Renal cortical epithelial cell (primary cell): ENCODE data around the gene GSTP1. TPM values are rescaled to one million over a fixed set of nuclear protein-coding genes. Genes with fewer than 3 reads are reported as not detected.
"Not testable (repeated sequence)": the region's sequence is repeated elsewhere in the genome, so short reads cannot be mapped to it uniquely, and the experiment has no call there.

Experiments
- DNase-seq: peaks from one replicate; pipeline ENCODE4 v3.0.0-alpha.2; 2011; ENCODE audit warnings: low read depth
- total RNA-seq: library from RNA; depleted of rRNA; stranded (reverse); fragments of >200 nt; gene quantifications from 2 replicates; pipeline ENCODE4 v1.2.3, GENCODE V29; 2014

GSTP1 gene
- total RNA-seq, 1 donor from 2014 or later: 1,794 TPM

DNA sequence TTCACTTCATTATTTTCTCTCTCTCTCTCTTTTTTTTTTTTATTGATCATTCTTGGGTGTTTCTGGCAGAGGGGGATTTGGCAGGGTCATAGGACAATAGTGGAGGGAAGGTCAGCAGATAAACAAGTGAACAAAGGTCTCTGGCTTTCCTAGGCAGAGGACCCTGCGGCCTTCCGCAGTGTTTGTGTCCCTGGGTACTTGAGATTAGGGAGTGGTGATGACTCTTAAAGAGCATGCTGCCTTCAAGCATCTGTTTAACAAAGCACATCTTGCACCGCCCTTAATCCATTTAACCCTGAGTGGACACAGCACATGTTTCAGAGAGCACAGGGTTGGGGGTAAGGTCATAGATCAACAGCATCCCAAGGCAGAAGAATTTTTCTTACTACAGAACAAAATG lies 13.8 kb downstream of the GSTP1 start:
- DNase-seq: not testable (repeated sequence)

DNA sequence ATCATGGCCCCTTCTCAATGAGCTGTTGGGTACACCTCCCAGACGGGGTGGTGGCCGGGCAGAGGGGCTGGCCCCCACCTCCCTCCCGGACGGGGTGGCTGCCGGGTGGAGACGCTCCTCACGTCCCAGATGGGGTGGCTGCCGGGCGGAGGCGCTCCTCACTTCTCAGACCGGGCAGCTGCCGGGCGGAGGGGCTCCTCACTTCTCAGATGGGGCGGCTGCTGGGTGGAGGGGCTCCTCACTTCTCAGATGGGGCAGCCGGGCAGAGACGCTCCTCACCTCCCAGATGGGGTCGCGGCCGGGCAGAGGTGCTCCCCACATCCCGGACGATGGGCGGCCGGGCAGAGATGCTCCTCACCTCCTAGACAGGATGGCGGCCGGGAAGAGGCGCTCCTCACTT lies 14.4 kb downstream of the GSTP1 start:
- DNase-seq: not testable (repeated sequence)

DNA sequence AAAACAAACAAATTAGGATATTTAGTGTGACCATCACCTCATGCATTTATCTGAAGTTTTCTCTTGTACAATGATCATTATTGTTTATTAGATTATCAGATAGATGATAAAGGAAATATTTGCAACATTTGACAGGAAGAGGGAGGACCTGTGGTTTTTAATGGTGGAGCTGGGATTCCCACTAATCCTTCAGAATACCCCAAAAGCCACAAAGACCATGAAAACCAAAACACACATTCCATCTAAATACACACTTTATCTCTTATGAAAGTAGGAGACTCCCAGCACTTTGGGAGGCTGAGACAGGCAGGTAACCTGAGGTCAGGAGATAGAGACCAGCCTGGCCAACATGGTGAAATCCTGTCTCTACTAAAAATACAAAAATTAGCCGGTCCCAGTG lies 15.5 kb downstream of the GSTP1 start:
- DNase-seq: no peak

DNA sequence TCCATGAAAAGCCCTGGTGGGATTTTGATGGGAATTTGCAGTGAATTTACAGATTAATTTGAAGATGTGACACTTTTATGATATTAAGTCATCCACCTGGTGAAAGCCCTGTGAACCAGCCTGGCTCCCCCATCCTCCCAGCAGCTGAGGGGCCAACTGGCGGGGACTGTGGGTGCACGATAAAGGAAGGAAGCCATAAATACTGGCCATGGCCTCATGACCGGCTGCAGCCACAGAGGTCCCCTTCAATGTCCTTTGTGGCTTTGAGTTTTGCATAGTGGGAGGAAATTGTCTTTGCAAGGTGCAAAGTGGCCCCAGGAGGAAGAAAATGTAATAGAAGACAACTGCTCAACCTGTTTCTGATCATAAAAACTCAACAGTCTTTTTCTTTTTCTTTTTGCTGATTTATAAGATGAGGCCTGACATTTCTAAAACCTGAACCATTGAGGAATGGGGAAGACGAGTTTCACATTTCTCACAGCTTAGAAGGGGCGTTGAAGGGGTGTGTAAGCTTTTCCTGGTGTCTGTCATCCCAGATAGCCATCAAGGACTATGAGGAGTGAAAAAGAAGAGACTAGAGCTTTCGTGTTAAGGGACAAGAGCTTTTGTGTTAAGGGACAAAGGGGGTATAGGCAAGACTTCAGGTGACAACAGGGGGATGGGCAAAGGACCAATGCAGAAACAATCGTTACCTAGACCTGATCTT lies 16.9 kb downstream of the GSTP1 start:
- no peak for DNase-seq

DNA sequence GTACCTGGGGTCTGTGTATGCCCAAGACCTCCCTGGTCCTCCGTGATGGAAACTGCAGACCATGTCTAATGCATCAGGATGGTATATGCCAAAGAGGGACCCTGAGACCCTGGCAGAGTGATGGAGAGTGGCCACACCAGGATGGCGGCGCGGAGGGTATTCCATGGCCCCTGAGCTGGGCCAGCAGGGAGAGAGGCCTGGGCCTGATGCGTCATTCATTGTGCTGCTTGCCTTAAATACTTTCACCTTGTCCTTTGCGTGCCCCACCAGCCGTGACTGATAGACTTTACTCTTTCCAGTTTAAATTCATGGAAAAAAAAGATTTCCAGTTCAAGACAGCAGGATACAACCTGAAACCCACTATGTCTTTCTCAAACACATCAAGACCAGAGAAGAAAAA lies 17.5 kb downstream of the GSTP1 start:
- DNase-seq: no peak

DNA sequence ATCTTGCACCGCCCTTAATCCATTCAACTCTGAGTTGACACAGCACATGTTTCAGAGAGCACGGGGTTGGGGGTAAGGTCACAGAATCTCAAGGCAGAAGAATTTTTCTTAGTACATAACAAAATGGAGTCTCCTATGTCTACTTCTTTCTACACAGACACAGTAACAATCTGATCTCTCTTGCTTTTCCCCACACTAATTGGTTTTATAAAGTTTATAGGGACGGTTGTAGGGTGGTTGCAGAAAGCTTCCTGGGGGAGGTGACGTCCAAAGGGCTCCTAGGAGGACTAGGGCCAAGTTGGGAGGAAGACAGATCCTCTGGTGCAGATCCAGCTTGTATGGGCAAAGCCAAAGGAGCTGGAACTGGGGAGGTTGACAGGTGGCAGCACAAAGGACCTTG lies 20.5 kb downstream of the GSTP1 start:
- not testable (repeated sequence) for DNase-seq

GRCh38 chr11:67604815-67605214 lies 21.2 kb downstream of the GSTP1 start:
- DNase-seq: no peak

GRCh38 chr11:67605231-67606011 lies 21.8 kb downstream of the GSTP1 start:
- DNase-seq: no peak

- DNase-seq: no peak
Measured at GRCh38 chr11:67606093-67606491, 22.5 kb downstream of the GSTP1 start.

GRCh38 chr11:67606492-67607295 lies 23.1 kb downstream of the GSTP1 start, which contains the start of gene NDUFV1:
Gene NDUFV1, plus strand, starts transcription at chr11:67606936. Its CDS starts 69 bp downstream, at chr11:67607005.
- DNase-seq: peak; percentile 78

DNA sequence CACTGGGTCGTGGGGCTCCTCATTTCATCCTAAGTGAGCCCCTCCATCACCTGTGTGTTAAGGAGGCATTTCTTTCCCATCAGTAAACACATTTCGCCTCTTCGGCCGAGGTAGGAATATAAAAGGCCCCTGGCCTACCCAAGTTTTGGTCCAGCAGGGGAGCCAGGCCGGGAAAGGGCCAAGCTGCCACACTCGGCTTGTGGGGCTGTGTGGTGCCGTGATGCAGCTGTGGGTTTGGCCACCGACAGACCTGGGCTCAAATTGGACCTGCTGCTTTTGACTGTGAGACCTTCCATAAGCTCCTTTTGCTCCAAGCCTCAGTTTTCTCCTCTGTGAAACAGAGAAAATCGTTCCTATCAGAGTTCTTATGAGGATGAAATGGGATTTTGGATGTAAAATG lies 23.9 kb downstream of the GSTP1 start:
- DNase-seq: no peak

DNA sequence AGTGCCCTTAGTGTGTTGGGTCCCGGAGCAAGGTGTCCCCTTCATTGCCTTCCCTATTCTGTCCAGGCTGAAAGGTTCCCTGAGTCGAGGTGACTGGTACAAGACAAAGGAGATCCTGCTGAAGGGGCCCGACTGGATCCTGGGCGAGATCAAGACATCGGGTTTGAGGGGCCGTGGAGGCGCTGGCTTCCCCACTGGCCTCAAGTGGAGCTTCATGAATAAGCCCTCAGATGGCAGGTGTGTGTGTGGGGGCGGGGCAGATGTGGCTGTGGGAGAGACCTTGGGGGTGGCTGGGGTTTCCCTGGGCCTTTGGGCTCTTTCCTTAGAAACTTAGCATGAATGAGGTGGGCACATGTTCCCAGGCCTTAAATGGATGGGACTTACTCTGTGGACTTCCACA lies 24.9 kb downstream of the GSTP1 start:
- DNase-seq: no peak

- DNase-seq: no peak
Measured at GRCh38 chr11:67609316-67609715, 25.7 kb downstream of the GSTP1 start.

DNA sequence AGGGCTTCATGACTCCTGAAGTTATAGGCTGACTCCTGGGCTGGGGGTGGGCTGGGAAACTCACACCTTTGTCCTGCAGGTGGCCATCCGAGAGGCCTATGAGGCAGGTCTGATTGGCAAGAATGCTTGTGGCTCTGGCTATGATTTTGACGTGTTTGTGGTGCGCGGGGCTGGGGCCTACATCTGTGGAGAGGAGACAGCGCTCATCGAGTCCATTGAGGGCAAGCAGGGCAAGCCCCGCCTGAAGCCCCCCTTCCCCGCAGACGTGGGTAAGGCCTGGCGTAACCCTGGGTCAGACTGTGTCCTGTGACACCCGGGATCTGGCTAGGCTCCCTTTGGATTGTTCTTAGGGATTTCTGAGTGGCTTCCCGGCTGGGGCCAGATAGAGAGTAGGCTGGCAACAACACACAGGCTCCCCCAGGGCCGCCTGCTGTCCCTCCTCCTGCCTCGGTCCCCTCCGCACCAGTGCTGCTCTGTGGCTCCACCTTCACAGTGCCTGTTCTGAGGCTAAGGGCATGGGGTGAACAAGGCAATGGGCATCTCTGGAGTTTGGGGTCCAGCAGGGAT lies 26.8 kb downstream of the GSTP1 start:
- DNase-seq: no peak

GRCh38 chr11:67611165-67611564 lies 27.6 kb downstream of the GSTP1 start:
- DNase-seq: no peak

GRCh38 chr11:67611704-67612587 lies 28.3 kb downstream of the GSTP1 start:
- DNase-seq: no peak

DNA sequence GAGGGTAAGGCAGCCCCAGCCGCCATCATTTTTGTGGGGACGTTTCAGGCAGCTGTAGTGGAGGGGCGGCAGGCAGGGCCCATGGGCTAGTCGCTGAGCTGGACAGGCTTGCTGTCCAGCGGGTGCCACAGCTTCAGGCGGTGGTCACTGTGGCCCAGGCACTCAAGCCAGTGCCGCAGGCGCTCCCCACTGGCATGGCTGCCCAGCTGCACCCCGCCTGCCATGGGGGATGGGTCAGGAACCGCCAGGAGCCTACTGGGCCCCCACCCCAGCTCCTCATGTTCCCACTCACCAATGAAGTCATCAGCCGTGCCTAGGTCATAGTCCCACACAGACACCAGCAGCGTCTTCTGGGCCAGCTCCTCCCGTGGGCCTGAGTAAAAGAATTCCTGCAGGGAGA lies 29.1 kb downstream of the GSTP1 start:
- no peak for DNase-seq

GRCh38 chr11:67613313-67613959 lies 29.8 kb downstream of the GSTP1 start:
- no peak for DNase-seq

DNA sequence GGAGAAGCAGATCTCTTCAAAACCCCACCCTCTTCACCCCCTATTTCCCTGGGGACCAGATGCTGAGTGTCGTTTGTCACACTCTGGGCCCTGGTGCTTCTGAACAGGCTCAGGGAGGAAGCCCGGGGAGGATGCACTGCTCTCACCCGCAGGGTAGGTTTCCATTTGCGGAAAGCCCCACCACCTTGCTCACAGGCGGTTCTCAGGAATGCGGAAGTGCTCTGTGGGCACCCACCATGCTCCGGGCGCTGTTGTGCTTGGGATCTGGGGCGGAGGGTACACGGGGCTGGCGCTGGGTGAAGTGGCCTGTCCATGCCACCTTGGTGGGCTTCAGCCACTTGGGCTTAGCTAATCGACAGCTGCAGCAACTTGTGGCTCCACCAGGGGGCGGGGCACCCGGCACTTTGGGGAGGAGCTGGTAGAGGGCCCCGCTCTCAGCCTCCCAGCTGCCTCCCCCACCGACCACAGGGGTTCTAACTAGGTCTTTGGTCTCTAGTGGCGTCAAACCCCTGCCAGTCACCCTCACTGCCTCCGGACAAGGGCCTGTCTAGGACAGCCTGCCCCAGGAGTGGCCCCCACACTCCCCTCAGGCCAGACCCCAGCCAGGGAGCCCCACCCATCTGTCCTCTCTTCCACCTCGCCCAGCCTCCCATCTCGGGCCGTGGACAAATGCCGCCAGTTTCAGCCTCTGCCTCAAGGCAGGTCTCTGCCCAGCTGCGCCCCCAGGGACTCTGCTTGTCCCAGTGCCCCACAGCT lies 30.5 kb downstream of the GSTP1 start:
- DNase-seq: peak; percentile 64
